ENCODE measurements around the gene F7.
A peak's percentile ranks its signal among the peaks of the same experiment; 100 is the strongest.
"Not testable (repeated sequence)": the region's sequence is repeated elsewhere in the genome, so short reads cannot be mapped to it uniquely, and the experiment has no call there.

F7 gene

GRCh38 chr13:113105032-113105920 is at the start of gene F7:
F7 (plus strand) TSS chr13:113105791; CDS start chr13:113105842, 51 bp downstream.
- FAIRE-seq = peak; percentile 72
- DNase-seq (ENCODE audit: insufficient read length, low spot score) = no peak
- no peak for TF ChIP-seq POLR2A (IDR thresholded peaks at IDR 0.05; ENCODE audit: low read depth, low read length)

DNA sequence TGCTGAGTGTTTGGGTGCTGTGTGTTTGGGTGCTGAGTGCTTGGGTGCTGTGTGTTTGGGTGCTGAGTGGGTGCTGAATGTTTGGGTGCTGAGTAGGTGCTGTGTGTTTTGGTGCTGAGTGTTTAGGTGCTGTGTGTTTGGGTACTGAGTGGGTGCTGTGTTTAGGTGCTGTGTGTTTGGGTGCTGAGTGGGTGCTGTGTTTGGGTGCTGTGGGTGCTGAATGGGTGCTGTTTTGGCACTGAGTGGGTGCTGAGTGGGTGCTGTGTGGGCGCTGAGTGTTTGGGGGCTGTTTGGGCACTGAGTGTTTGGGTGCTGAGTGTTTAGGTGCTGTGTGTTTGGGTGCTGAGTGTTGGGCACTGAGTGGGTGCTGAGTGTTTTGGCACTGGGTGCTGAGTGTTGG is 48.5 kb upstream of the F7 start:
- FAIRE-seq = no peak
- no peak for DNase-seq (ENCODE audit: insufficient read length, low spot score)
- no peak for TF ChIP-seq POLR2A (IDR thresholded peaks at IDR 0.05; ENCODE audit: low read depth, low read length)

DNA sequence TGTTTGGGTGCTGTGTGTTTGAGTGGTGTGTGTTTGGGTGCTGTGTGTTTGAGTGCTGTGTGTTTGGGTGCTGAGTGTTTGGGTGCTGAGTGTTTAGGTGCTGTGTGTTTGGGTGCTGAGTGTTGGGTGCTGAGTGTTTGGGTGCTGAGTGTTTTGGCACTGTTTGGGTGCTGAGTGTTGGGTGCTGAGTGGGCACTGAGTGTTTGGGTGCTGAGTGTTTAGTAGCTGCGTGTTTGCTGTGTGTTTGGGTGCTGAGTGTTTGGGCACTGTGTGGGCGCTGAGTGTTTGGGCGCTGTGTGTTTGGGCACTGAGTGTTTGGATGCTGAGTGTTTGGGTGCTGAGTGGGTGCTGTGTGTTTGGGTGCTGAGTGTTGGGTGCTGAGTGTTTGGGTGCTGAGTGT is 48.0 kb upstream of the F7 start:
- not testable (repeated sequence) for FAIRE-seq

DNA sequence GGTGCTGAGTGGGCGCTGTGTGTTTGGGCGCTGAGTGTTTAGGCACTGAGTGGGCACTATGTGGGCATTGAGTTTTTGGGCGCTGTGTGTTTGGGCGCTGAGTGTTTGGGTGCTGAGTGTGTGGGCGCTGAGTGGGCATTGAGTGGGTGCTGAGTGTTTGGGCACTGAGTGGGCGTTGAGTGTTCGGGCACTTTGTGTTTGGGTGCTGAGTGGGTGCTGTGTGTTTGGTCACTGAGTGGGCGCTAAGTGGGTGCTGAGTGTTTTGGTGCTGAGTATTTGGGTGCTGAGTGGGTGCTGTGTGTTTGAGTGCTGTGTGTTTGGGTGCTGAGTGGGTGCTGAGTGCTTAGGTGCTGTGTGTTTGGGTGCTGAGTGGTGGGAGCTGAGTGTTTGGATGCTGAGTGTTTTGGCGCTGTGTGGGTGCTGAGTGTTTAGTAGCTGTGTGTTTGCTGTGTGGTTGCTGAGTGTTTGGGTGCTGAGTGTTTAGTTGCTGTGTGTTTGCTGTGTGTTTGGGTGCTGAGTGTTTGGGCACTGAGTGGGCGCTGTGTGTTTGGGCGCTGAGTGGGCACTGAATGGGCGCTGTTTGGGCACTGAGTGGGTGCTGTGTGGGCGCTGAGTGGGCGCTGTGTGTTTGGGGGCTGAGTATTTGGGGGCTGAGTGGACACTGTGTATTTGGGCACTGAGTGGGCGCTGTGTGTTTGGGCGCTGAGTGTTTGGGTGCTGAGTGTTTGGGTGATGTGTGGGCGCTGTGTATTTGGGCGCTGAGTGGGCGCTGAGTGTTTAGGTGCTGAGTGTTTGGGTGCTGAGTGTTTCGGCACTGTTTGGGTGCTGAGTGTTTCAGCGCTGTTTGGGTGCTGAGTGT is 47.2 kb upstream of the F7 start:
- TF ChIP-seq POLR2A (IDR thresholded peaks at IDR 0.05; ENCODE audit: low read depth, low read length) = no peak
- FAIRE-seq (no peak), DNase-seq (ENCODE audit: insufficient read length, low spot score) (no peak)

More for the DNA sequence above, 48.0 kb upstream of the F7 start:
- not testable (repeated sequence) for DNase-seq (ENCODE audit: insufficient read length, low spot score)

- DNase-seq (ENCODE audit: insufficient read length, low spot score) (no peak), FAIRE-seq (no peak)
- TF ChIP-seq POLR2A (IDR thresholded peaks at IDR 0.05; ENCODE audit: low read depth, low read length) = no peak
These were observed 46.4 kb upstream of the F7 start for GRCh38 chr13:113058988-113059850.

GRCh38 chr13:113059891-113060290 is 45.7 kb upstream of the F7 start:
- FAIRE-seq (no peak), DNase-seq (ENCODE audit: insufficient read length, low spot score) (no peak)
- no peak for TF ChIP-seq POLR2A (IDR thresholded peaks at IDR 0.05; ENCODE audit: low read depth, low read length)

DNA sequence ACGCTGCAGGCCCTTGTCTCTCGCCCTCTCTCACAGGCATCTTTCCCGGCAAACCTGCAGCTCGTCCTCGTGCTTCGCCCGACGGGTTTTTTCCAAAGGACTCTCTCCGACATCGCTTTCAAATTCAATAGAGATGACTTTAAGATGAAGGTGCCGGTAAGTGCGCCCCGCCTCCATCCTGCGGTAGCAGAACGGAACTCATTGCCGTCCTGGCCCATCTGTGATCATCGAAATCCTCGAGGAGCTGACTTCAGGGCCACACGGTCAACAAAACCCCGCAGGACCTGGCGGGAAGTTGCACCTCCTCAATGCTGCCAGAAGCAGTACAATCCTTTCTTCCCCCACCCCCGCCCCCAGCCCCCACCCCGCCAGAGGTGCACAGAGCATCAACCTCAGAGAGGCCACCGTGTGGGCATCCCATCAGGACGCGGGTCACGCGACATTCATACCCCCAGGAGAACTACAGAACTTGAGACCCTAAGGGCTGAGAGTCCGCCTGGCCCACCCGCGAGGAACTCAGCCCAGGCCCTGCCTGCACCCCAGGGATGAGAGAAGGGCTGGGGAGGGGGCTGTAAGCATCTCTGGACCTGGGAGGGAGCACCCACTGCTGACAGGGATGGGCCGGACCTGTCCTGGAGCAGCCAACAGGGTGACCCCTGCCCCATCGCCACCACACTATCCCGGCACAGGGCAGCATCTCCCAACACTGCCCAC is 44.9 kb upstream of the F7 start:
- DNase-seq (ENCODE audit: insufficient read length, low spot score) = no peak
- no peak for FAIRE-seq
- TF ChIP-seq POLR2A (IDR thresholded peaks at IDR 0.05; ENCODE audit: low read depth, low read length) = no peak

DNA sequence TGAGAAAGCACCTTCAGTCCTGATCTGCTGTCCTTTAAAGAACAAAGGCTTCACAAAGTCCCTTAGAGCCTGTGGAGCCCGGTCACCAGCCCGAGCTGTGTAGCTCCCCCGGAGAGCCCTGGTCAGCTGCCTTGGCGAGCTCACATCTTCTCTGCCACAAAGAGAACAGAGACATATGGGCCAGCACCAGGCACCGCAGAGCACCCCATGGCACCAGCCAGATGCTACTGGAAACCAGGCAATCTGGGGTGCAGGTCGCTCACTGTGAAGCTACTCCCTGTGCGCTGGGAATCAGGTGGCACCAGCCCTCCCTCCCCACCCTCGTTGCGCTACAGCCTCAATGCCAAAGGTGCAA is 44.3 kb upstream of the F7 start:
- DNase-seq (ENCODE audit: insufficient read length, low spot score) (no peak), FAIRE-seq (no peak)
- no peak for TF ChIP-seq POLR2A (IDR thresholded peaks at IDR 0.05; ENCODE audit: low read depth, low read length)

DNA sequence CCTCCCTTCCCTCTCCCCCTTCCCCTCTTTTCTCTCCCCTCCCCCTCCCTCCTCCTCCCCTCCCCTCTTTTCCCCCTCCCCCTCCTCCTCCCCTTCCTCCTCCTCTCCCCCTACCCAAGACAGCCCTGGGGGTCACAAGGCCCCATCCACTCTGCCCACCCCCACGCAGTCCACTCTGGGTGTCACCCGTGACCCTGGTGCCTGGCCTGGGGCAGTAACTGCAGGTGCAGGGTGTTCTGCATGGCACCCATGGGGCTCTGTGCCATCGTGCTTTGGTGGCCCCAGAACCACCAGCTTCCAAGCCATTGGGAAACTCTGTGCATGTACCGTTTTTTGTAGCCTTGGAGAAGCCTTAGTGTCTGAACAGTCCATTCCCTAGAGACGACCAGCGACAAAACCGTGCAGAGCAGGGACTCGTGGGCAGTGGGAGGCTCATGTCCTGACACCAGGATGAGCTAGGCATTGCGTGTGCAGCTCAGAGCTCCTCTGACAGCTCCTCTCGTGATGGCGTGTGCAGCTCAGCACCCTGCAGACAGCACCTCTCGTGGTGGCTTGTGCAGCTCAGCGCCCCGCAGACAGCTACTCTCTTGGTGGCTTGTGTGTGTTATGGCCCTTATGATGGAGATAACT is 43.7 kb upstream of the F7 start:
- FAIRE-seq (no peak), DNase-seq (ENCODE audit: insufficient read length, low spot score) (no peak)
- no peak for TF ChIP-seq POLR2A (IDR thresholded peaks at IDR 0.05; ENCODE audit: low read depth, low read length)

DNA sequence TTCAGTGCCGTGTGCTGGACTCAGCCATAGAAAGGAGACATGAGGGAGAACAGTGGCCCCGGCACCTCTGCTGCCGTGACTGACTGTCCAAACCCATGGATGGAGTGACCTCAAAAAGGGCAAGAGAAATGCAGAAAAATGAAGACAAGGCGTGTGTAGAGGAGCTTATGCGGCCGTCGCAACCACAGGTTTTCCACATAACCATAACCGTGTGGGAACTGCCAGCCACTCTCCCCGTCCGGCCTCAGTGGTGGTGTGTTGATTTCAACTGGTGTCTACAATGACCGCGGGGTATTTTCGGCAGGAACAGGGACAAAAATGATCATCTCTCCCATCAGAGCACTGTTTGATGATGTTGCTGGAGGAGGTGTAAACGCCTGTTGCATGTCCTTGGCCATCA is 42.9 kb upstream of the F7 start:
- no peak for FAIRE-seq
- no peak for TF ChIP-seq POLR2A (IDR thresholded peaks at IDR 0.05; ENCODE audit: low read depth, low read length)
- no peak for DNase-seq (ENCODE audit: insufficient read length, low spot score)

- no peak for FAIRE-seq
- TF ChIP-seq POLR2A (IDR thresholded peaks at IDR 0.05; ENCODE audit: low read depth, low read length) = no peak
- no peak for DNase-seq (ENCODE audit: insufficient read length, low spot score)
These were observed 42.5 kb upstream of the F7 start for GRCh38 chr13:113063091-113063491.

- DNase-seq (ENCODE audit: insufficient read length, low spot score) = no peak
- no peak for FAIRE-seq
- TF ChIP-seq POLR2A (IDR thresholded peaks at IDR 0.05; ENCODE audit: low read depth, low read length) = no peak
These were observed 41.5 kb upstream of the F7 start for GRCh38 chr13:113064000-113064533.
